GM12878 (cell line): ENCODE results near the gene MUSTN1. TPM values are rescaled to one million over a fixed set of nuclear protein-coding genes. Genes with fewer than 3 reads are reported as not detected.

ENCODE experiments used
- ATAC-seq: fragments of 200-7000 bp; cut with Tn5 transposase; 3 replicates; pipeline ENCODE4 v1.9.1; 2020; ENCODE audit warnings: mild to moderate bottlenecking, moderate library complexity
- BruUV-seq: library from RNA; stranded (reverse); fragments of 400-500 nt; replicated peaks from 2 replicates; lab custom pipeline; 2021; lab: Mats Ljungman, UMichigan
- CTCF ChIA-PET: fragments of 300-600 bp; sonication (Branson Sonifier 250); formaldehyde crosslinking; extraction: SDS; loops from one replicate; lab custom pipeline; 2021; ENCODE audit warnings: inconsistent platforms; lab: Yijun Ruan, JAX
- POLR2A ChIA-PET: fragments of 350-600 bp; formaldehyde crosslinking; extraction: SDS; loops from one replicate; lab custom pipeline; 2021; ENCODE audit warnings: inconsistent platforms; lab: Charles Lee
- RAD21 ChIA-PET: fragments of 300-600 bp; sonication (Branson Sonifier 250); formaldehyde crosslinking; loops from one replicate; lab custom pipeline; 2023; ENCODE audit warnings: antibody characterized with exemption; ENCODE audit not compliant: unreplicated experiment; lab: Charles Lee
- SMC1A ChIA-PET: fragments of 300-600 bp; sonication (Branson Sonifier 250); formaldehyde crosslinking; loops from one replicate; lab custom pipeline; 2023; ENCODE audit not compliant: unreplicated experiment, uncharacterized antibody; lab: Charles Lee
- DNase-seq: peaks from one replicate; pipeline ENCODE4 v3.0.0-alpha.2; 2011; ENCODE audit warnings: low read depth, low spot score
- FAIRE-seq: peaks from 3 replicates; lab custom pipeline; 2011; peaks lifted over from hg19 to GRCh38; lab: Jason Lieb, UNC
- H2AFZ ChIP-seq: 2 replicates; pipeline ENCODE4 v1.6.0; 2011; ENCODE audit warnings: low read depth, low read length, control low read depth; ENCODE audit not compliant: control insufficient read depth
- H3K27ac ChIP-seq: 2 replicates; pipeline ENCODE4 v1.5.1; 2011; ENCODE audit warnings: control low read depth; ENCODE audit not compliant: control insufficient read depth, insufficient read depth
- H3K27me3 ChIP-seq, 2 experiments: replicated peaks in 1 of 2; 2 replicates each; pipeline versions ENCODE4 v1.6.0 to v1.6.1; 2011; ENCODE audit warnings: low read length in 1 of 2; ENCODE audit not compliant: control insufficient read depth in 2 of 2, insufficient read depth in 2 of 2
- H3K36me3 ChIP-seq, 2 experiments: 2 replicates each; pipeline ENCODE4 v1.5.1; 2011; ENCODE audit warnings: low read length in 1 of 2; ENCODE audit not compliant: control insufficient read depth in 2 of 2, insufficient read depth in 2 of 2
- H3K4me1 ChIP-seq: 2 replicates; pipeline ENCODE4 v1.6.1; 2011; ENCODE audit warnings: mild to moderate bottlenecking, low read length, moderate library complexity, mixed read lengths; ENCODE audit not compliant: control insufficient read depth, insufficient read depth
- H3K4me2 ChIP-seq: 2 replicates; pipeline ENCODE4 v1.6.0; 2011; ENCODE audit warnings: control low read depth; ENCODE audit not compliant: control insufficient read depth, insufficient read depth
- H3K4me3 ChIP-seq: fragments of 200-600 bp; sonication (generic); 2 replicates; pipeline ENCODE4 v1.5.1; 2016
- H3K79me2 ChIP-seq: 2 replicates; pipeline ENCODE4 v1.6.0; 2011; ENCODE audit warnings: low read length; ENCODE audit not compliant: control insufficient read depth, insufficient read depth
- H3K9ac ChIP-seq: 2 replicates; pipeline ENCODE4 v1.8.0; 2011; ENCODE audit warnings: low read length, control low read depth, mixed read lengths; ENCODE audit not compliant: control insufficient read depth, insufficient read depth
- H3K9me3 ChIP-seq: replicated peaks from 3 replicates; pipeline ENCODE4 v1.5.1; 2011; ENCODE audit warnings: mild to moderate bottlenecking, low read length; ENCODE audit not compliant: control insufficient read depth, insufficient read depth
- H4K20me1 ChIP-seq: 2 replicates; pipeline ENCODE4 v1.6.0; 2011; ENCODE audit not compliant: control insufficient read depth, insufficient read depth
- EGR1 ChIP-seq, 2 experiments: IDR thresholded peaks; 1 replicate in 1 of 2; 2 replicates in 1 of 2; pipeline ENCODE4 v1.6.1; 2011 to 2012; ENCODE audit warnings: low read depth in 2 of 2, low read length in 2 of 2, borderline replicate concordance in 1 of 2, mild to moderate bottlenecking in 1 of 2, moderate library complexity in 1 of 2
- HDAC6 ChIP-seq: fragments of 200-600 bp; sonication (generic); IDR thresholded peaks from one replicate; pipeline ENCODE4 v1.8.0; 2017; ENCODE audit warnings: antibody characterized with exemption; ENCODE audit not compliant: unreplicated experiment
- JUNB ChIP-seq: IDR thresholded peaks from 2 replicates; pipeline ENCODE4 v1.6.1; 2016; ENCODE audit warnings: antibody characterized with exemption, mild to moderate bottlenecking
- NFIC ChIP-seq: IDR thresholded peaks from 2 replicates; pipeline ENCODE4 v1.6.1; 2012; ENCODE audit warnings: low read depth, mild to moderate bottlenecking, inconsistent platforms, low read length, moderate library complexity
- RAD21 ChIP-seq: IDR thresholded peaks from 2 replicates; pipeline ENCODE4 v1.6.1; 2011; ENCODE audit warnings: mild to moderate bottlenecking, low read depth, low read length, moderate library complexity; ENCODE audit not compliant: insufficient read depth
- RCOR1 ChIP-seq: conservative IDR thresholded peaks from 2 replicates; pipeline ENCODE4 v1.6.1; 2012; ENCODE audit warnings: low read depth, low read length, improper control_type of control experiment
- SUPT20H ChIP-seq: IDR thresholded peaks from 2 replicates; pipeline ENCODE4 v1.6.1; 2011; ENCODE audit warnings: low read depth, mild to moderate bottlenecking, low read length, moderate library complexity, borderline replicate concordance; ENCODE audit not compliant: control insufficient read depth
- WGBS: methylation state at CpG from one replicate; pipeline ENCODE4 v1.1.6; 2016; ENCODE audit warnings: low lambda C conversion rate; ENCODE audit not compliant: insufficient replicate concordance, insufficient coverage; ENCODE audit errors: missing lambda C conversion rate; 5-methylcytosine and 5-hydroxymethylcytosine counted together
- in situ Hi-C: fragments of 300-500 bp; cut with MboI; formaldehyde crosslinking; loops from 9 replicates; pipeline ENCODE4 v1.14.3; 2018; ENCODE audit warnings: mixed read lengths
- intact Hi-C: fragments of 100-400 bp; cut with micrococcal nuclease; formaldehyde crosslinking; loops from one replicate; pipeline ENCODE4 v1.14.2; 2022; ENCODE audit not compliant: unreplicated experiment
- polyA plus RNA-seq, 11 experiments: library from polyadenylated mRNA; depleted of rRNA in 4 of 11; unstranded in 6 of 11; stranded (reverse) in 5 of 11; fragments of >200 nt; fragmentation: Nextera tagmentation in 4 of 11; fragmentation: Illumina TruSeq in 1 of 11; extraction: Ambion mirVana in 4 of 11; extraction: Trizol in 1 of 11; gene quantifications; 1 replicate in 1 of 11; 2 replicates in 10 of 11; pipeline versions ENCODE4 v1.2.1 to v1.2.3, GENCODE V29; 2011 to 2016; ENCODE audit warnings: inconsistent platforms in 2 of 11, missing spikeins in 2 of 11, low read depth in 1 of 11
- total RNA-seq, 4 experiments: library from RNA; depleted of rRNA in 3 of 4; stranded (reverse); fragments of >200 nt in 3 of 4; fragmentation: Illumina TruSeq in 1 of 4; extraction: Trizol in 1 of 4; gene quantifications; 2 replicates each; pipeline versions ENCODE4 v1.2.1 to v1.2.3, GENCODE V29; 2013 to 2021
- TF ChIP-seq, protein P1 (sequence below): IDR thresholded peaks from 2 replicates; pipeline ENCODE4 v1.6.1; 2011; ENCODE audit warnings: borderline replicate concordance, low read depth, mild to moderate bottlenecking, moderate library complexity, low read length; ENCODE audit not compliant: insufficient read depth, poor library complexity, severe bottlenecking
- TF ChIP-seq, protein P2 (sequence below), 3 experiments: IDR thresholded peaks in 2 of 3; conservative IDR thresholded peaks in 1 of 3; 2 replicates each; pipeline ENCODE4 v1.5.1; 2011; ENCODE audit warnings: low read depth in 3 of 3, low read length in 3 of 3, mild to moderate bottlenecking in 3 of 3, control low read depth in 2 of 3, moderate library complexity in 2 of 3, inconsistent platforms in 1 of 3, mixed read lengths in 1 of 3; ENCODE audit not compliant: control insufficient read depth in 2 of 3, insufficient read depth in 1 of 3; ENCODE audit errors: extremely low read depth in 1 of 3

The MUSTN1 gene
- total and polyA plus RNA-seq, 10 of the 15 experiments (the other 5 are each of a cell fraction or from before 2014, with no cell fraction given) = 0.35 to 4.5 (median 1.2) TPM; not detected in 2

DNA sequence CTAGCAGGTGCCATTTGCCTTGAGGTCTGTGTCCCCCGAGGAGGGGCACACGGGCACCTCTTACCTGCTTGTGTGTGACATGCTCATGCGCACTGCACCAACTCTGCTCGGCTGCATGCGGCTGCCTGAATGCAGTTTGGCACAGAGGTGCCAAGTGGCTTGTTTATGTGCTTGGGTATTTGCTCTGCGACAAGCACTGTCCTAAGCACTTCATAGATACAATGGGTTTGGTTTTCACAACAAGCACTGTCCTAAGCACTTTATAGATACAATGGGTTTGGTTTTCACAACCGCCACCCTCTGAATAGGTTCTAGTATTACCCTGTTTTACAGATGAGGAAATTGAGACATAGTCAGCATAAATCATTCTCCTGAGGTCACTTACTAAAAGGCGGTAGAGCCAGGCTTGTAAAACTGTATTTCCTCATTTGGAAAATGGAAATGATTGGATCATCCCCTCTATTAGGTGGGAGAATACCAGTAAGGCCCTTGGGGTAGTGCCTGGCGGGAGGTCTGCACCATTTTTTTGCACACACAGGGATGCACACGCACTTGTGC, 4.8 kb downstream of the MUSTN1 start:
- FAIRE-seq = no peak
- TF ChIP-seq EGR1 (IDR thresholded peaks at IDR 0.05; ENCODE audit: borderline replicate concordance in 1 of 2, low read depth in 2 of 2, low read length in 2 of 2) (no peak), SUPT20H (no peak)
- no peaks in the 10 kb centered on the region for H3K79me2 ChIP-seq
- no peaks in the 10 kb centered on the region for H3K27me3 ChIP-seq
- no TSS peak for BruUV-seq
- no peak overlapping the region for H2AFZ ChIP-seq
- ChIA-PET POLR2A (no interaction called here), SMC1A (no interaction called here), RAD21 (no interaction called here), CTCF (interaction anchor here (1.6 kb wide), 1 partner anchor 9 kb away, joined by 5 read pairs; no protein-coding TSS in a partner anchor)
- ATAC-seq = no peak
- no peak overlapping the region for H3K4me2 ChIP-seq
- in situ Hi-C loops = no loop called here
- intact Hi-C loops = no loop called here
- H3K36me3 ChIP-seq = no peaks in the 10 kb centered on the region; a peak in 2 of 4 replicates
- H3K4me1 ChIP-seq = no peaks in the 10 kb centered on the region
- no peak overlapping the region for H3K9ac ChIP-seq
- no peaks in the 10 kb centered on the region for H3K9me3 ChIP-seq
- H3K4me3 ChIP-seq = no peak overlapping the region
- 77% methylated on average over 10 of the region's 10 CpGs for WGBS
- no peaks in the 10 kb centered on the region for H4K20me1 ChIP-seq
- no peak overlapping the region for H3K27ac ChIP-seq
- DNase-seq = no peak

DNA sequence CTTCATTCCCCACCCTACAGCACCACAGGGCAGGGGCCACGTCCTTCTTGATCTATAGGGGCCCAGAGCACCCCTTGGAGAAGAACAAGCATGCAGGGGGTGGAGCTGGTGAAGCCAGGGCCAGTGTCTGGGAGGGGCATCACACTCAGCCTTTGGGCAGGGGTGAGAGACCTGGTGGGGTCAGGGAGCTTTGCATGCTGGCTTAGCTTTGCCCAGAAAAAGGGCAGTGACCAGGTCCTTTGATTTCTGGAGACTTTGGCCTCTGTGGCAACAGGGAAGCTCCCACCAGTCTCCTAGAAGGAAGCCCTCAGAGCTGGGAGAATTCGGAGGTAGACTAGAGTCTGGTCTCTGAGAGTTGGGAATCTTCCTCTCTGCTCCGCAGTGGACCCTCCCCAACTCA, 5.3 kb downstream of the MUSTN1 start:
- CTCF ChIA-PET = interaction anchor here (1.6 kb wide), 1 partner anchor 8 kb away, joined by 5 read pairs; no protein-coding TSS in a partner anchor
- Histone ChIP-seq H3K79me2 (no peaks in the 10 kb centered on the region), H2AFZ (no peak overlapping the region), H3K9me3 (no peaks in the 10 kb centered on the region), H3K4me2 (no peak overlapping the region), H3K36me3 (no peaks in the 10 kb centered on the region; a peak in 1 of 4 replicates), H3K27ac (no peak overlapping the region), H3K27me3 (no peaks in the 10 kb centered on the region), H3K9ac (no peak overlapping the region), H3K4me1 (no peaks in the 10 kb centered on the region), H4K20me1 (no peaks in the 10 kb centered on the region), H3K4me3 (no peak overlapping the region)
- 66% methylated on average over 3 of the region's 3 CpGs for WGBS
- SMC1A ChIA-PET = interaction anchor here (0.6 kb wide), 1 partner anchor 475 kb away, joined by 3 read pairs; no protein-coding TSS in a partner anchor
- no peak for DNase-seq
- TF ChIP-seq RAD21 (no peak), NFIC (no peak), RCOR1 (no peak), JUNB (no peak), HDAC6 (no peak)
- TF ChIP-seq, protein P1, sequence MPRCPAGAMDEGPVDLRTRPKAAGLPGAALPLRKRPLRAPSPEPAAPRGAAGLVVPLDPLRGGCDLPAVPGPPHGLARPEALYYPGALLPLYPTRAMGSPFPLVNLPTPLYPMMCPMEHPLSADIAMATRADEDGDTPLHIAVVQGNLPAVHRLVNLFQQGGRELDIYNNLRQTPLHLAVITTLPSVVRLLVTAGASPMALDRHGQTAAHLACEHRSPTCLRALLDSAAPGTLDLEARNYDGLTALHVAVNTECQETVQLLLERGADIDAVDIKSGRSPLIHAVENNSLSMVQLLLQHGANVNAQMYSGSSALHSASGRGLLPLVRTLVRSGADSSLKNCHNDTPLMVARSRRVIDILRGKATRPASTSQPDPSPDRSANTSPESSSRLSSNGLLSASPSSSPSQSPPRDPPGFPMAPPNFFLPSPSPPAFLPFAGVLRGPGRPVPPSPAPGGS = no peak
- TF ChIP-seq, protein P2, sequence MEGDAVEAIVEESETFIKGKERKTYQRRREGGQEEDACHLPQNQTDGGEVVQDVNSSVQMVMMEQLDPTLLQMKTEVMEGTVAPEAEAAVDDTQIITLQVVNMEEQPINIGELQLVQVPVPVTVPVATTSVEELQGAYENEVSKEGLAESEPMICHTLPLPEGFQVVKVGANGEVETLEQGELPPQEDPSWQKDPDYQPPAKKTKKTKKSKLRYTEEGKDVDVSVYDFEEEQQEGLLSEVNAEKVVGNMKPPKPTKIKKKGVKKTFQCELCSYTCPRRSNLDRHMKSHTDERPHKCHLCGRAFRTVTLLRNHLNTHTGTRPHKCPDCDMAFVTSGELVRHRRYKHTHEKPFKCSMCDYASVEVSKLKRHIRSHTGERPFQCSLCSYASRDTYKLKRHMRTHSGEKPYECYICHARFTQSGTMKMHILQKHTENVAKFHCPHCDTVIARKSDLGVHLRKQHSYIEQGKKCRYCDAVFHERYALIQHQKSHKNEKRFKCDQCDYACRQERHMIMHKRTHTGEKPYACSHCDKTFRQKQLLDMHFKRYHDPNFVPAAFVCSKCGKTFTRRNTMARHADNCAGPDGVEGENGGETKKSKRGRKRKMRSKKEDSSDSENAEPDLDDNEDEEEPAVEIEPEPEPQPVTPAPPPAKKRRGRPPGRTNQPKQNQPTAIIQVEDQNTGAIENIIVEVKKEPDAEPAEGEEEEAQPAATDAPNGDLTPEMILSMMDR (IDR thresholded peaks at IDR 0.05 in 2 of 3, conservative IDR thresholded peaks at IDR 0.05 in 1 of 3; ENCODE audit: control insufficient read depth in 2 of 3, extremely low read depth in 1 of 3, insufficient read depth in 1 of 3, low read depth in 3 of 3, low read length in 3 of 3) = no peak
- ATAC-seq = no peak
- in situ Hi-C loops = no loop called here
- no TSS peak for BruUV-seq
- POLR2A ChIA-PET = no interaction called here
- FAIRE-seq = no peak
- RAD21 ChIA-PET = no interaction called here
- intact Hi-C loops = no loop called here
